Fibroblast of skin of left biceps (primary cell): ENCODE measurements around the gene KCNIP1.
"Not testable (repeated sequence)": the region's sequence is repeated elsewhere in the genome, so short reads cannot be mapped to it uniquely, and the experiment has no call there.

Experiments used
- DNase-seq, 2 experiments: peaks; one replicate each; pipeline ENCODE4 v3.0.0-alpha.2; 2013; ENCODE audit warnings: low read depth in 2 of 2

The KCNIP1 gene

DNA sequence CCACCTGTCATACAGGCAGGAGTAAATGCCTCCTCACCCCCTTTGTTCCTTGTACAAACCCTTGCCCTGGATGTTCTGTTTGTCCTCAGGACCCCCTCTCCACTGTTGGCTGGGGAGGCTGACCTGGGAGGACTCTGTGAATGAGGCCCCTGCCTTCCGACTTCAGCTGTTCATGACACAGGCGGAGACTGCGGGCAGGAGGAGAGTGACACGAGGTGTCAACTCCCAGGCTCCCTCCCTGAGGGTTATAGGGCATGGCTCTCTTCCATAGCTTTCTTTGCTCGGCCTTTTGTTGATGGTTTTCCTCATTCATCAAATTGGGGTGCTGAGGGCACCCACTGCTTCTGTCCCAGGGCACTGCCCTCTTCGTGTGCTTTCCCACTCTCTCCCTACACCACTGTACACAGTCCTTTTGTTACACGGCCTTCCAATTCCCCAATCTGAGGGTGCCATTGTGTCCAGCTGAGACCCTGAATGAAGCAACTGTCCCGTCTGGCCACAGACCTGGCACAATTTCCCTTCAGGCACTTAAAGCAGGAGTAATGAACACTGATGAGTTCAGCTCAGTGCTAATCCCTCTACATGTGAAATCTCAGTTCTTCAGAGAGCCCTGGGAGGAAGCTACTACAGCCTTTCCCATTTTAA is 33.8 kb downstream of the KCNIP1 start:
- no peak for DNase-seq

- DNase-seq: no peak
Observed at GRCh38 chr5:170538096-170538465, 34.3 kb downstream of the KCNIP1 start.

- no peak for DNase-seq
Observed at GRCh38 chr5:170538696-170539586, 35.1 kb downstream of the KCNIP1 start.

DNA sequence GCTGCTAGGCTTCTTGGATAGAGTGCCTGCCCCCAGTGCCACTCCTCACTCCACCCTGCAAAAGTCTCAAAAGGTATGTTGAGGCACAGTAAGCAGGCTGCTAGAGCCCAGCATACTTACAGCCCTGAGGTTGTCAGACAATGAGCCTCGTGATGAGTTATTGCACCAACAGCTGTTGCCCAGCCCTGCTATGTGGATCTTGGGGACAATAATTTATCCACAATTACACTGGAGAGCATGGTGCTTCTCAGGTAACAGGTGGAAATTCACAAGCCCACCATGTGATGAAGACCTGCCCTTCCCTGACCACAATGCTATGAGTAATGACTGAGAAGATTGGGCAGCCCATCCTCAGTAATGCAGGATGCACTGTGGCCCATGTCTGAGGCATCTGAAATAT is 36.5 kb downstream of the KCNIP1 start:
- DNase-seq: no peak

DNA sequence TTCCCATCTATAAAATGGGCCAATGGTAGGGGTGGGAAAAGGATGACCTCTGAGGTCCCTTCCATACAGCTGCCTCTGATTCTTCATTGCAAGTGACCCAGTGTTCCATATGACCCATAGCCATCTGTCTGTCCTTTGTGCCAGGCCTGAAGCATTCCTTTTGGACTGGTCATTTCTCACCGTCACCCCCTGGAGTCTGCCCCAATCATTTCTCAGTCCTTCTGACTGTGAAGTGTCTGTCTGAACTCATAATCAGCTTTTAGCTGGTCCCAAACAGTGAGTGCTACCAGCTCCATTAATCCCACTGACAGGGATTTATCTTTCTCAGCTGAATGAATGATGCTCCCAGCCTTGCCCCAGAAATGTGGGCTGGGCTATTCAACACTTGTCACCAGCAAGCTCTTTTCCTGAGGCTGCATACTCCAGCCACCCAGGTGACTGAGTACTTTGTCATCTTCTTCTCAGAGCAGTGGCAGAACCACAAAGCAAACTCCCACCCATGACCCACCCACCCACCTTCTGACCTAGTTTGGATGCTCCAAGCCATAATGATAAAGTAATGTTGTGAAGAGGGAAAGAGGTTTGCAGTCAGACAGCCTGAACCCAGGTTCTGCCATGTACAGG is 37.4 kb downstream of the KCNIP1 start:
- DNase-seq: no peak

DNA sequence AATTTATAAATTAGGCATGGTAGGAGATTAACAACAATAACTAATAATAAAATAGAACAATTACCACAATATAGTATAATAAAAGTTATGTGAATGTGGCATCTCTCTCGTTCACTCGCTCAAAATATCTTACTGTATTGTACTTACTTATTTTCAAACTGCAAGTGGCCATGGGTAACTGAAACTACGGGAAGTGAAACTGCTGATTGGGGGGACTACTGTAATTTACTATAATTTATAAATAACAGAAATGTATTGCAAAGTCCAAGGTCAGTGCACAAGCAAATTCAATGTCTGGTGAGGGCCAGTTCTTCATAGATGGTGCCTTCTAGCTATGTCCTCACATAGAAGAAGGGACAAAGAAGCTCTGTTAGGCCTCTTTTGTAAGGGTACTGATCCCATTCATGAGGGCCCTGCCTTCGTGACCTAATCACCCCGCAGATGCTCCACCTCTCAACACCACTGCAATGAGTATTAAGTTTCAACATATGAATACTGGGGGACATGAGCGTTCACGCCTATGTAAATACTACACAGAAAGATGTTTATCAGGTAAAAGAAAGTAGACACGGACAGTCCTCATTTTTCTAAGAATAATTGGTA is 39.0 kb downstream of the KCNIP1 start:
- DNase-seq: no peak

DNA sequence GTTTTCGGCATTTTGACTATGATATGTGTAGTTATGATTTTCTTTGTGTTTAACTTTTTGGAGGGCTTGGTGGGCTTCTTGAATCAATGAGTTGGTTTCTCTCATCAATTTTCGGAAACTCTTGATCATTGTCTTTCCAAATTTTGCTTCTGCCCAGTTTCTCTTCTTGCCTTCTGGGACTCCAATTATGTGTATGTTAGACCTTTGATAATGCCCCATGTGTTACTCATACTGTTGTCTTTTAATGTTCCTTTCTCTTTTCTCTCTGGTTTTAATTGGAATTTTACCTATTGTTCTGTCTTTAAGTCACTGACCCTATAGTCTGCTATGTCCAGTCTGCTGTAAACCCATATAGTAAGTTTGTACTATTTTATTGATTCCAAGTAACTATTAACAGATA is 41.5 kb downstream of the KCNIP1 start:
- DNase-seq: no peak

- DNase-seq: no peak
Observed at GRCh38 chr5:170545811-170546210, 42.0 kb downstream of the KCNIP1 start.

DNA sequence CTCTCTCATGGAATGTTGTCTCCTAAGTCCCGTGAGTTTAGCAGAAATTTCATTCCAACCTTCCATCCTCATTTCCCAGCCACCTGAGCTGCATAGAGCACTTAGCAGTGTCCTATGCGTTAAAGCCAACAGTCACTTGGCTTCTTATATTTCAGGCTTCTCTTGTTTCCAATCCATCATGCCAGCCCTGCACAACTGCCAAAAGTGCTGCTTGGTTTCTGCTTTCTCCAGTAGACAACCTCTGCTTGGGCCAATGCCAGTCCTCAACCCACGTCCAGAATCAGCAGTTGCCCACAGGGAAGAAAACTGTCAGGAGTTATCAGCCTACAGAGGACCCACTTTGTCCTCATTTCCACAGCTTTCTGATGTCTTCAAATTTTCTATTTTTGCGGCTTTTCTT is 42.5 kb downstream of the KCNIP1 start:
- DNase-seq: no peak

DNA sequence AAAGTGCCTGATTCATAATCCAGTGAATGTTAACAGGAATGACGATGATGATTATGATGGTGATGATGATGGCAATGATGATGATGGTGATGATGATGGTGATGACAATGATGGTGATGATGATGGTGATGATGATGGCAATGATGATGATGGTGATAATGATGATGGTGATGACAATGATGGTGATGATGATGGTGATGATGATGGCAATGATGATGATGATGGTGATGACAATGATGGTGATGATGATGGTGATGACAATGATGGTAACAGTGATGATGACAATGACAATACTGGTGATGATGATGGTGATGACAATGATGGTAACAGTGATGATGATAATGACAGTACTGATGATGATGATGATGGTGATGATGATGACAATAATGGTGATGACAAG is 46.6 kb downstream of the KCNIP1 start:
- DNase-seq: not testable (repeated sequence)

GRCh38 chr5:170551076-170551475 is 47.3 kb downstream of the KCNIP1 start:
- DNase-seq: no peak

DNA sequence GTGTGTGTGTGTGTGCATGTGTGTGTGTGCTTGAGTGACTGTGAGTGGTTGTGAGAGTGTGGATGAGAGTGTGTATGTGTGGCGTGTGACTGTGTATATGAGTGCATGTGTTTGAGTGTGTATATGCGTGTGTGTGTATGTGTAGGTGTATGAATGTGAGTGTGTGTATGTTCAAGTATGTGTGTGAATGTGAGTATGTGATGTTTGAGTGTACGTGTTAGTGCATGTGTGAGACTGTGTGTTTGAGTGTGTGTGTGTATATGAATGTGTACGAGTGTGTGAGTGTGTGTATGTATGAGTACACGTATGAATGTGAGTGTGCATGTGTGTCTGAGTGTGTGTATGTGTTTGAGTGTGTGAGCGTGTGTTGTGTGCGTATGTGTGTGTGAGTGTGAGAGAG is 47.8 kb downstream of the KCNIP1 start:
- no peak for DNase-seq

DNA sequence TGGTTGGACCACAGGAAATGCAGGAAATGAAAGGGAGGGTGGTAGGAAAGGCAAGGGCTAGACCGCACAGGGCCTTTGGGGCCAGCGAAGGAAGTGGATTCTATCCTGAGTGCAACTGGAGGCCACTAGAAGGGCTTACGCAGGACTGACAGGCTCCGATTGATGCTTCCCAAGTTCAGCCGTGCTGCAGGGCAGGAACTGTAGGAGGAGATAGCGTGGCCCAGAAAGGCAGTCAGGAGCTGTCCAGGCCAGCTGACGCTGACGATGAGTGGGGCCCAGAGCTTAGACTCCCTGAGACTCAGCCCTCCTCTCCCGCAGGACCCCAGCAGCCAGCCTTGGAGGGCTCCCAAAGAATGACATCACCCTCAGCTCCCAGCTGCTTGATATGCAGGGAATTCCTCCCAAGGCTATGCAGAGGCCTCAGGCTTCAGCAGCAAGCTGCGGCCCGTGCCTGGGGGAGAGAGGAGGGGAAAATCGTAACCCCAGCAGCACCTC is 48.8 kb downstream of the KCNIP1 start:
- peak; percentile 81 to 85 for DNase-seq

DNA sequence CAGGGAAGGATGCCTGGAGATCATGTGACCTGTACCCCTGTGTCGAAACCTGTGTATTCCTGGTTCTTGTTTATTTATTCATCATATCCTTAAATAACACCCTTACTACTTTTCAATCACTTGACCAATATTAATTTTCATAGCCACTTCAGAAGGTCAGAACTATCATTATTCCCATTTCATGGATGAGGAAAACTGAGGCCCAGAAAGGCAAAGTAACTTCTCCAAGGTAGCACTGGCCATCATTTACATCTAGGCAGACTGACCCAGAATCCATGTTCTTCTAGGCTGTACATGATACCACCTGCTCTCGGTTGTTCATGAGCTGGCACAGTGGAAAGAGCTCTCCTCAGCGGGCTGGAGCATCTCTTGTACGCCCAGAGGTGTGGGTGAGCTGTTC is 49.4 kb downstream of the KCNIP1 start:
- no peak for DNase-seq

DNA sequence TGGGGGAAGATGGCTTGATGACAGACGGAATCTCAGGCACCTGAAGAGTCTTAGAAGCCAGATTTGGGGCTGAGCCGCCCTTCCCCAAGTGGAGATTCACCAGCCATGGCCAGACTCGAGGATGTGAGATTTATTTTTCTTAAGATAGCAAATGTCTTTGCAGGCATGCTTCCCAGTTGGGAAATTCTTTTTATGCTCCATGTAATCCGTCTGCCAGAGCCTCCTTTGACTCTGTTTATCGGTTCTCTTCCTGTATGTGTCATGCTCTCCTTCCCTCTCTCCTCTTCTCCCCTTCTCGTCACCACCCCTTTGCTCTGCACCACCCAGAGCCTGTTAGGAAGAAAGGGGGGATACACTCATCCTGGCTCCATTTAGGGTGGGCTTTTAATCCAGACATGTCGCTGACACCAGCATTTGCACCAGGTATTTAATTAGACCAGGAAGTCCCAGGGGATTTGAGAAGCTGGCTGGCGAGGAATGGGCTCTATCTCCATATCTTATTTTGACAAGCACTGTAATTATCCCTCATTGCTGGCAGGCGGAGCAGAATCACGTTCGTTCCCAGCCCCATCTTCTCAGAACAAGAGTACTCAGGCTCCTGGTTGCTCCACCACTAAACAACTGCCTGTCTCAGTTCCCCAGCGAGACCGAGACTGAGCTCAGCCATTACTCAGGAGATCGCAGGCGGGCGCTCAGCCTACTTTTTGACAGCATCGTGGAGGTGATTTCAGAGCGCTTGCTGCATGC is 50.9 kb downstream of the KCNIP1 start:
- no peak for DNase-seq

GRCh38 chr5:170557314-170557713 is 53.5 kb downstream of the KCNIP1 start:
- no peak for DNase-seq

DNA sequence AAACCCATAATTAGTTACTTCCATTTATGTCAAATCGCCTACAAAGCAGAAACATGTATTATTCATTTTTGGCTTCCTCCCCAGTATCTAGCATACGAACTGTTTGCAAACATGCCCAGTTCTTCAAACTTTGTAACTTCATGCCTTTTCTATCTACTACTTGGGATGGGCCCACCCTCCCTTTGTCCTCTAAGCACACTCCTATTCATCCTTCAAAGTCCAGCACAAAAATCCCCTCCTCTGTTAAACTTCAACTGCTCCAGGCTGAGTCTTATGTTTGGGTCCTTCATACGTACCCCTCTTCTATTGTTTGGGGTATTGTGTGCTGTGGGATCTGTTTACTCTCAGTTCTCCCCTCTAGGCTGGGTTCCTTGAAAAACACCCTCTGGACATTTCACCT is 55.5 kb downstream of the KCNIP1 start:
- no peak for DNase-seq

DNA sequence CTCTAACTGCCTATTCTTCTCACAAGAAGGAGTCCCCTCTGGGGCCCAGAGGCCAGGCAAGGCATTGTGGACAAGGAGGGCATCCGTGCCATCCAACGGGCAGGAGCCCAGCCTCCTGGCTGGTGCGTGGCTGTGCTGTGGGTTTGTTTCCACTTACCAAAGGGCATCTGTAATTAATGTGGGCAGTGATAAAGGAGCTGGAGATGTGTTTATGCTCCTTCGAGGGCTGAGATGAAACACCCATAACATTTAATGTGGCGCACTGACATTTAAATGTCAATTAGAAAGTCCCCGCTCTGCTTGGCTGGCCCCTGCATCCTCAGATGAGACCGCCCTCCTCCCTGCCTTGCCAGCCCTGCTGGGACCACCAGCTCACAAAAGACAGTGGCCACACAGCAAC is 57.1 kb downstream of the KCNIP1 start:
- DNase-seq: no peak

DNA sequence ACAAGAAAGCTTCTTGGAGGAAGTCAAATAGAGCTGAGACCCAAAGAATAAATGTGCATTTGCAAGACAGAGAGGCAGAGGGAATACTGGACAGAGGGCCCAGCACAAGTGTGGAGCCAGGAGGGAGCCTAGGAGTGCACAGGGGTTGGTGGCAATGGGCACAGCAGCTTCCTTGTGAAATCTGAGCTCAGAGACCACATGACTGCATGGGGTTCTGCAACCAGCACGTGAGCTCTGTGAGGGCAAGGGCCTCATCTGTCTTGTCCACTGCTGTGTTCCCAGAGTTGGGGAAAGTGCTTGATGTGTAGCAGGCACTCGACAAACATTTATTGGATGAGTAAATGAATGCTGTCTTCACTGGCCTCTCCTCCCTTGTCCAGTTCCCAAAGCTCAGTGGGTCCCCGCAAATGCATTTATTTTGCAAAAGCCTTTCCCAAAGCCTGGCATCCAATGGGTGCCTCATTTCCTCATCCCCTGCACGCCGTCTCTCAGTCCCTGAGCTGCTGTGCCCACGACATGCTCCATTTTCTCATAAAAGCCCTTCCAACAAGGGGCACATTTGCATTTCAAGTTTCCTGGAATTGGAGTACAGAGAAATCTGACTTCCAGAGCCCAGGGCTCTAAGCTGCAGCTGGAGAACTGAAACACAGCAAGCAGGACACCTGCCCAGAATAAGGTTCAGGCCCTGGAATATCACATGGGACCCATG is 58.5 kb downstream of the KCNIP1 start:
- DNase-seq: no peak

DNA sequence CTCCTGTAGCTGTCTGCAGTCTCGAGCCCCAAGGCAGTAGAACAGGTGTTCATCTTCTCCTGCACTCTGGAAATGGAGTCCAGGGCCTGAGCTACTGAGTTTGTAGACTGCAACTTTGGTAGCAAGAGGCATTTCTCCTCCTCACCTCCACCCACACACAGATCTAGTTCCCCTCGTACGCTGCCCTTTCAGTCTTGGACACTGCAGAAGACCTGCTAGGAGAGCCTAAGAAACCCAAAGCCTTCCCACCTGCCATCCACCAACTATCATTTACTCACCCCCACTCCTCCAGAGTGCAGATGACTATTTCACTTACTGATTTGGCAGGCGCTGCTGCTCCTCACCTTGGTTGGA is 59.0 kb downstream of the KCNIP1 start:
- DNase-seq: no peak
